ENCODE measurements around the gene APP. TPM values are rescaled to one million over a fixed set of nuclear protein-coding genes. Genes with fewer than 3 reads are reported as not detected.

APP gene
- total RNA-seq, 1 donor from 2014 or later, result 141 TPM

- Histone ChIP-seq H3K4me3 (ENCODE audit: low read length in 3 of 3) (no peak overlapping the region), H3K9me3 (ENCODE audit: control insufficient read depth in 3 of 3, low read length in 3 of 3) (no peaks in the 10 kb centered on the region), H3K27me3 (ENCODE audit: control insufficient read depth in 3 of 3, insufficient read depth in 3 of 3, low read length in 3 of 3) (no peaks in the 10 kb centered on the region), H3K36me3 (ENCODE audit: control insufficient read depth in 3 of 3, insufficient read depth in 3 of 3, low read length in 3 of 3) (peaks cover 0 to 2% (median 0%) of the 10 kb centered on the region in 3 donors), H3K9ac (ENCODE audit: low read depth in 1 of 3, low read length in 3 of 3) (no peak overlapping the region), H3K4me1 (ENCODE audit: control insufficient read depth in 3 of 3, insufficient read depth in 3 of 3, low read length in 3 of 3) (peaks cover 0 to 4% (median 0%) of the 10 kb centered on the region in 3 donors), H3K27ac (ENCODE audit: low read depth, low read length) (no peak overlapping the region)
Observed at GRCh38 chr21:25897383-25897782, 273.2 kb downstream of the APP start.

GRCh38 chr21:25896501-25897056, 274.0 kb downstream of the APP start:
- no peak overlapping the region for H3K27ac ChIP-seq (ENCODE audit: low read depth, low read length)
- no peaks in the 10 kb centered on the region for H3K9me3 ChIP-seq (ENCODE audit: control insufficient read depth in 3 of 3, low read length in 3 of 3)
- H3K4me1 ChIP-seq (ENCODE audit: control insufficient read depth in 3 of 3, insufficient read depth in 3 of 3, low read length in 3 of 3), result peaks cover 0 to 4% (median 0%) of the 10 kb centered on the region in 3 donors
- no peak overlapping the region for H3K9ac ChIP-seq (ENCODE audit: low read depth in 1 of 3, low read length in 3 of 3)
- H3K4me3 ChIP-seq (ENCODE audit: low read length in 3 of 3), result no peak overlapping the region
- peaks cover 0 to 2% (median 0%) of the 10 kb centered on the region in 3 donors for H3K36me3 ChIP-seq (ENCODE audit: control insufficient read depth in 3 of 3, insufficient read depth in 3 of 3, low read length in 3 of 3)
- no peaks in the 10 kb centered on the region for H3K27me3 ChIP-seq (ENCODE audit: control insufficient read depth in 3 of 3, insufficient read depth in 3 of 3, low read length in 3 of 3)

GRCh38 chr21:25895565-25896205, 274.9 kb downstream of the APP start:
- H3K36me3 ChIP-seq (ENCODE audit: control insufficient read depth in 3 of 3, insufficient read depth in 3 of 3, low read length in 3 of 3), result peaks cover 0 to 2% (median 0%) of the 10 kb centered on the region in 3 donors
- peaks cover 0 to 4% (median 0%) of the 10 kb centered on the region in 3 donors for H3K4me1 ChIP-seq (ENCODE audit: control insufficient read depth in 3 of 3, insufficient read depth in 3 of 3, low read length in 3 of 3)
- H3K4me3 ChIP-seq (ENCODE audit: low read length in 3 of 3), result no peak overlapping the region
- H3K9me3 ChIP-seq (ENCODE audit: control insufficient read depth in 3 of 3, low read length in 3 of 3), result no peaks in the 10 kb centered on the region
- no peaks in the 10 kb centered on the region for H3K27me3 ChIP-seq (ENCODE audit: control insufficient read depth in 3 of 3, insufficient read depth in 3 of 3, low read length in 3 of 3)
- no peak overlapping the region for H3K27ac ChIP-seq (ENCODE audit: low read depth, low read length)
- H3K9ac ChIP-seq (ENCODE audit: low read depth in 1 of 3, low read length in 3 of 3), result no peak overlapping the region

GRCh38 chr21:25893191-25893590, 277.4 kb downstream of the APP start:
- Histone ChIP-seq H3K4me3 (ENCODE audit: low read length in 3 of 3) (no peak overlapping the region), H3K9ac (ENCODE audit: low read depth in 1 of 3, low read length in 3 of 3) (no peak overlapping the region), H3K4me1 (ENCODE audit: control insufficient read depth in 3 of 3, insufficient read depth in 3 of 3, low read length in 3 of 3) (no peaks in the 10 kb centered on the region), H3K36me3 (ENCODE audit: control insufficient read depth in 3 of 3, insufficient read depth in 3 of 3, low read length in 3 of 3) (peaks cover 0 to 2% (median 0%) of the 10 kb centered on the region in 3 donors), H3K27me3 (ENCODE audit: control insufficient read depth in 3 of 3, insufficient read depth in 3 of 3, low read length in 3 of 3) (no peaks in the 10 kb centered on the region), H3K9me3 (ENCODE audit: control insufficient read depth in 3 of 3, low read length in 3 of 3) (no peaks in the 10 kb centered on the region), H3K27ac (ENCODE audit: low read depth, low read length) (no peak overlapping the region)

- Histone ChIP-seq H3K4me1 (ENCODE audit: control insufficient read depth in 3 of 3, insufficient read depth in 3 of 3, low read length in 3 of 3) (no peaks in the 10 kb centered on the region), H3K9ac (ENCODE audit: low read depth in 1 of 3, low read length in 3 of 3) (no peak overlapping the region), H3K9me3 (ENCODE audit: control insufficient read depth in 3 of 3, low read length in 3 of 3) (no peaks in the 10 kb centered on the region), H3K27ac (ENCODE audit: low read depth, low read length) (no peak overlapping the region), H3K27me3 (ENCODE audit: control insufficient read depth in 3 of 3, insufficient read depth in 3 of 3, low read length in 3 of 3) (no peaks in the 10 kb centered on the region), H3K4me3 (ENCODE audit: low read length in 3 of 3) (no peak overlapping the region), H3K36me3 (ENCODE audit: control insufficient read depth in 3 of 3, insufficient read depth in 3 of 3, low read length in 3 of 3) (peaks cover 0 to 2% (median 0%) of the 10 kb centered on the region in 3 donors)
Observed at GRCh38 chr21:25891596-25891995, 279.0 kb downstream of the APP start.

- no peaks in the 10 kb centered on the region for H3K9me3 ChIP-seq (ENCODE audit: control insufficient read depth in 3 of 3, low read length in 3 of 3)
- H3K27me3 ChIP-seq (ENCODE audit: control insufficient read depth in 3 of 3, insufficient read depth in 3 of 3, low read length in 3 of 3), result no peaks in the 10 kb centered on the region
- H3K27ac ChIP-seq (ENCODE audit: low read depth, low read length), result no peak overlapping the region
- peaks cover 0 to 3% (median 0%) of the 10 kb centered on the region in 3 donors for H3K4me1 ChIP-seq (ENCODE audit: control insufficient read depth in 3 of 3, insufficient read depth in 3 of 3, low read length in 3 of 3)
- peaks cover 0 to 5% (median 0%) of the 10 kb centered on the region in 3 donors for H3K36me3 ChIP-seq (ENCODE audit: control insufficient read depth in 3 of 3, insufficient read depth in 3 of 3, low read length in 3 of 3)
- no peak overlapping the region for H3K4me3 ChIP-seq (ENCODE audit: low read length in 3 of 3)
- no peak overlapping the region for H3K9ac ChIP-seq (ENCODE audit: low read depth in 1 of 3, low read length in 3 of 3)
Observed at GRCh38 chr21:25890001-25890400, 280.6 kb downstream of the APP start.

- no peak overlapping the region for H3K9ac ChIP-seq (ENCODE audit: low read depth in 1 of 3, low read length in 3 of 3)
- H3K36me3 ChIP-seq (ENCODE audit: control insufficient read depth in 3 of 3, insufficient read depth in 3 of 3, low read length in 3 of 3), result peaks cover 0 to 3% (median 0%) of the 10 kb centered on the region in 3 donors
Observed at GRCh38 chr21:25888711-25889110, 281.9 kb downstream of the APP start.

GRCh38 chr21:25887646-25888306, 282.8 kb downstream of the APP start:
- Histone ChIP-seq H3K4me3 (ENCODE audit: low read length in 3 of 3) (no peak overlapping the region), H3K9ac (ENCODE audit: low read depth in 1 of 3, low read length in 3 of 3) (no peak overlapping the region), H3K36me3 (ENCODE audit: control insufficient read depth in 3 of 3, insufficient read depth in 3 of 3, low read length in 3 of 3) (peaks cover 0 to 3% (median 0%) of the 10 kb centered on the region in 3 donors), H3K4me1 (ENCODE audit: control insufficient read depth in 3 of 3, insufficient read depth in 3 of 3, low read length in 3 of 3) (peaks cover 0 to 3% (median 0%) of the 10 kb centered on the region in 3 donors), H3K9me3 (ENCODE audit: control insufficient read depth in 3 of 3, low read length in 3 of 3) (no peaks in the 10 kb centered on the region), H3K27ac (ENCODE audit: low read depth, low read length) (no peak overlapping the region), H3K27me3 (ENCODE audit: control insufficient read depth in 3 of 3, insufficient read depth in 3 of 3, low read length in 3 of 3) (no peaks in the 10 kb centered on the region)

More at GRCh38 chr21:25888711-25889110, 281.9 kb downstream of the APP start:
- no peak overlapping the region for H3K27ac ChIP-seq (ENCODE audit: low read depth, low read length)
- H3K27me3 ChIP-seq (ENCODE audit: control insufficient read depth in 3 of 3, insufficient read depth in 3 of 3, low read length in 3 of 3), result no peaks in the 10 kb centered on the region
- H3K4me3 ChIP-seq (ENCODE audit: low read length in 3 of 3), result no peak overlapping the region
- H3K9me3 ChIP-seq (ENCODE audit: control insufficient read depth in 3 of 3, low read length in 3 of 3), result no peaks in the 10 kb centered on the region
- H3K4me1 ChIP-seq (ENCODE audit: control insufficient read depth in 3 of 3, insufficient read depth in 3 of 3, low read length in 3 of 3), result peaks cover 0 to 3% (median 0%) of the 10 kb centered on the region in 3 donors

GRCh38 chr21:25887166-25887565, 283.4 kb downstream of the APP start:
- no peaks in the 10 kb centered on the region for H3K9me3 ChIP-seq (ENCODE audit: control insufficient read depth in 3 of 3, low read length in 3 of 3)
- H3K36me3 ChIP-seq (ENCODE audit: control insufficient read depth in 3 of 3, insufficient read depth in 3 of 3, low read length in 3 of 3), result peaks cover 0 to 3% (median 0%) of the 10 kb centered on the region in 3 donors
- H3K4me1 ChIP-seq (ENCODE audit: control insufficient read depth in 3 of 3, insufficient read depth in 3 of 3, low read length in 3 of 3), result peaks cover 0 to 3% (median 0%) of the 10 kb centered on the region in 3 donors
- H3K27me3 ChIP-seq (ENCODE audit: control insufficient read depth in 3 of 3, insufficient read depth in 3 of 3, low read length in 3 of 3), result no peaks in the 10 kb centered on the region
- no peak overlapping the region for H3K27ac ChIP-seq (ENCODE audit: low read depth, low read length)
- no peak overlapping the region for H3K9ac ChIP-seq (ENCODE audit: low read depth in 1 of 3, low read length in 3 of 3)
- no peak overlapping the region for H3K4me3 ChIP-seq (ENCODE audit: low read length in 3 of 3)

- Histone ChIP-seq H3K9me3 (ENCODE audit: control insufficient read depth in 3 of 3, low read length in 3 of 3) (no peaks in the 10 kb centered on the region), H3K9ac (ENCODE audit: low read depth in 1 of 3, low read length in 3 of 3) (no peak overlapping the region)
Observed at GRCh38 chr21:25885880-25886279, 284.7 kb downstream of the APP start.

More at GRCh38 chr21:25885880-25886279, 284.7 kb downstream of the APP start:
- Histone ChIP-seq H3K27ac (ENCODE audit: low read depth, low read length) (no peak overlapping the region), H3K4me3 (ENCODE audit: low read length in 3 of 3) (no peak overlapping the region), H3K4me1 (ENCODE audit: control insufficient read depth in 3 of 3, insufficient read depth in 3 of 3, low read length in 3 of 3) (peaks cover 0 to 3% (median 0%) of the 10 kb centered on the region in 3 donors), H3K36me3 (ENCODE audit: control insufficient read depth in 3 of 3, insufficient read depth in 3 of 3, low read length in 3 of 3) (peaks cover 0 to 3% (median 0%) of the 10 kb centered on the region in 3 donors), H3K27me3 (ENCODE audit: control insufficient read depth in 3 of 3, insufficient read depth in 3 of 3, low read length in 3 of 3) (no peaks in the 10 kb centered on the region)

Measured in skeletal muscle tissue (tissue), 4 donors.